Measurements from ENCODE around the gene RBBP4. TPM values are rescaled to one million over a fixed set of nuclear protein-coding genes. Genes with fewer than 3 reads are reported as not detected.
"Not testable (repeated sequence)": the region's sequence is repeated elsewhere in the genome, so short reads cannot be mapped to it uniquely, and the experiment has no call there.

Gene RBBP4
- total RNA-seq, 4 donors from 2014 or later = 76.1 to 258 (median 193) TPM

- no peak for DNase-seq
- no peaks in the 10 kb centered on the region for H3K9me3 ChIP-seq
- H3K36me3 ChIP-seq = no peaks in the 10 kb centered on the region
- no peak overlapping the region for H3K27ac ChIP-seq
- H3K27me3 ChIP-seq = no peaks in the 10 kb centered on the region
- intact Hi-C loops (cut with DNase I; ENCODE audit: low total_unique reads) = no loop called here
- H3K4me1 ChIP-seq = no peaks in the 10 kb centered on the region
- TF ChIP-seq POLR2A (IDR thresholded peaks at IDR 0.05) (no peak), CTCF (IDR thresholded peaks at IDR 0.05) (no peak)
- no peak overlapping the region for H3K4me3 ChIP-seq
These were observed 58.1 kb downstream of the RBBP4 start for GRCh38 chr1:32709075-32709474.

GRCh38 chr1:32709476-32709875 is 58.5 kb downstream of the RBBP4 start:
- DNase-seq = no peak
- Histone ChIP-seq H3K4me1 (no peaks in the 10 kb centered on the region), H3K4me3 (no peak overlapping the region), H3K36me3 (no peaks in the 10 kb centered on the region), H3K27ac (no peak overlapping the region), H3K9me3 (no peaks in the 10 kb centered on the region), H3K27me3 (no peaks in the 10 kb centered on the region)
- TF ChIP-seq CTCF (IDR thresholded peaks at IDR 0.05) (no peak), POLR2A (IDR thresholded peaks at IDR 0.05) (no peak)
- intact Hi-C loops (cut with DNase I; ENCODE audit: low total_unique reads) = no loop called here

DNA sequence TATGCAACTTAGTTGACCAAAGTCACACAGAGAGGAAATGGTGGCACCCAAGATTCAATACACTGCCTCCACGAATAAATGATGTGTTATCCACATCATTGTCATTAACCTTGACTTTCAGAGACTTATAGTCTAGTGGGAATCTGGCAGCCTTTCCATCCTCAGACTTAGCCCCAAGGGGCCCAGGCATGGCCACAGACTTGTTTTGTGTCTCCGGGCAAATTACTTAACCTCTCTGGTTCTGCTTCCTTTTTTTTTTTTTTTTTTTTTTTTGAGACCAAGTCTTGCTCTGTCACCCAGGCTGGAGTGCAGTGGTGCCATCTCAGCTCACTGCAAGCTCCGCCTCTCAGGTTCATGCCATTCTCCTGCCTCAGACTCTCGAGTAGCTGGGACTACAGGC is 60.2 kb downstream of the RBBP4 start:
- intact Hi-C loops (cut with DNase I; ENCODE audit: low total_unique reads); H3K4me1 ChIP-seq; DNase-seq; H3K36me3 ChIP-seq; H3K4me3 ChIP-seq; H3K27me3 ChIP-seq; H3K27ac ChIP-seq; H3K9me3 ChIP-seq: not testable (repeated sequence)

DNA sequence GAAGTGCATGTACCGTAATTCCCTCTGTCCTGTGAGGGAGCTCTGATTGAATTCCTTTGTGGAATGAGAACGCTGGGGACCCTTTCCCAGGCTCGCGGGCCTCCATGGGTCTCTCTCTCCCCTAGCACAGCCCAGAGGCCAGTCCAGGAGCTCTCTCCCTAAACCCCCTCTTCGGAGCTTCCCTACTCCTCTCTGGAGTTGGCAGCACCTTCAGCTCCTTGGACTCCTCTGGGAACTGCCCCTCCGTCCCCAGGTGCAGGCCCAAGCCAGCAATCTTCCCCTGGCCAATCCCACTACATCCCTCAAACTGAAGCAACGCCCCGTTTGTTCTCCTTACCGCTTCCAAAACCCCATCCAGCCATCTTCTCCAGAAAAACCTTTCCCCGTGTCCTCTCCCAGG is 62.1 kb downstream of the RBBP4 start:
- Histone ChIP-seq H3K27me3 (no peaks in the 10 kb centered on the region), H3K4me3 (no peak overlapping the region), H3K27ac (no peak overlapping the region), H3K9me3 (no peaks in the 10 kb centered on the region), H3K36me3 (no peaks in the 10 kb centered on the region), H3K4me1 (no peaks in the 10 kb centered on the region)
- DNase-seq = no peak
- intact Hi-C loops (cut with DNase I; ENCODE audit: low total_unique reads) = loop anchor here (2.0 kb wide), 1 partner anchor 62 kb away; no protein-coding TSS in a partner anchor
- TF ChIP-seq POLR2A (IDR thresholded peaks at IDR 0.05) = no peak
- TF ChIP-seq CTCF (IDR thresholded peaks at IDR 0.05) = no peak

GRCh38 chr1:32714277-32714676 is 63.3 kb downstream of the RBBP4 start:
- H3K27ac ChIP-seq = no peak overlapping the region
- no peak overlapping the region for H3K4me3 ChIP-seq
- H3K27me3 ChIP-seq = no peaks in the 10 kb centered on the region
- H3K36me3 ChIP-seq = no peaks in the 10 kb centered on the region
- no peak for DNase-seq
- no peaks in the 10 kb centered on the region for H3K4me1 ChIP-seq
- intact Hi-C loops (cut with DNase I; ENCODE audit: low total_unique reads) = no loop called here
- TF ChIP-seq POLR2A (IDR thresholded peaks at IDR 0.05) (no peak), CTCF (IDR thresholded peaks at IDR 0.05) (no peak)
- H3K9me3 ChIP-seq = no peaks in the 10 kb centered on the region

DNA sequence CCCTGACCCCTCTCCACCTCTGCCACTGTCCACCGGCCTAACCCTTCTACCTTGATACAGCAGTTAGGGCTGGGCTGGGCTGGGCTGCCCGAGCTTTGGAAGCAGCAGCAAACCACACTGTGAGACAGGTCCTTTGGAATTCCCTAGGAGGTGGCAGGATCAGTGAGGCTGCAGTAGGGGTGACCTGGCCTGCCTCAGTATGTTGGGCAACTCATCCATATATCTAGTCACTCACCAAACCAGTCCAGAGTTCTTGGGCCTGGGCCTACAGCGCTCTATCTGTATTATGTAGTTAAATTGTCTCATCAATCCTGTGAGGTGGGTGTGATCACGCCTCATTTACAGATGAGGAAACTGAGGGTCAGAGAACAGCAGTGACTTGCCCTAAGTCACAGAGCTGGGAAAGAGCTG is 64.9 kb downstream of the RBBP4 start:
- no peak overlapping the region for H3K4me3 ChIP-seq
- H3K27ac ChIP-seq = no peak overlapping the region
- no peaks in the 10 kb centered on the region for H3K27me3 ChIP-seq
- TF ChIP-seq CTCF (IDR thresholded peaks at IDR 0.05) (no peak), POLR2A (IDR thresholded peaks at IDR 0.05) (no peak)
- DNase-seq = no peak
- no peaks in the 10 kb centered on the region for H3K4me1 ChIP-seq
- intact Hi-C loops (cut with DNase I; ENCODE audit: low total_unique reads) = no loop called here
- H3K36me3 ChIP-seq = no peaks in the 10 kb centered on the region
- no peaks in the 10 kb centered on the region for H3K9me3 ChIP-seq

Data from uterus (tissue), 4 donors.